H9 (cell line): ENCODE measurements around the gene MROH2B. TPM values are rescaled to one million over a fixed set of nuclear protein-coding genes. Genes with fewer than 3 reads are reported as not detected.

Experiments used
- DNase-seq: peaks from one replicate; pipeline ENCODE4 v3.0.0-alpha.2; 2017
- H2AFZ ChIP-seq: one replicate; pipeline ENCODE4 v1.6.1; 2013; ENCODE audit warnings: mild to moderate bottlenecking, low read length, control low read depth, moderate library complexity
- H2AK5ac ChIP-seq: 2 replicates; pipeline ENCODE4 v1.6.1; 2013; ENCODE audit warnings: low read length, control low read depth, mixed read lengths; ENCODE audit not compliant: insufficient read length
- H2BK120ac ChIP-seq: one replicate; pipeline ENCODE4 v1.6.1; 2013; ENCODE audit warnings: low read depth, mild to moderate bottlenecking, low read length, control low read depth, inconsistent platforms; ENCODE audit not compliant: poor library complexity, severe bottlenecking
- H2BK12ac ChIP-seq: 2 replicates; pipeline ENCODE4 v1.6.1; 2013; ENCODE audit warnings: low read length, control low read depth, mixed read lengths, low read depth; ENCODE audit not compliant: insufficient read length
- H2BK15ac ChIP-seq: 2 replicates; pipeline ENCODE4 v1.6.1; 2013; ENCODE audit warnings: low read depth, low read length, control low read depth
- H2BK20ac ChIP-seq: one replicate; pipeline ENCODE4 v1.6.1; 2013; ENCODE audit warnings: low read depth, mild to moderate bottlenecking, low read length, control low read depth, inconsistent platforms; ENCODE audit not compliant: poor library complexity, severe bottlenecking
- H2BK5ac ChIP-seq: 2 replicates; pipeline ENCODE4 v1.6.1; 2013; ENCODE audit warnings: low read length, control low read depth, mixed read lengths; ENCODE audit not compliant: insufficient read length
- H3K14ac ChIP-seq: 2 replicates; pipeline ENCODE4 v1.6.1; 2013; ENCODE audit warnings: low read length, control low read depth; ENCODE audit not compliant: insufficient read depth
- H3K18ac ChIP-seq: 2 replicates; pipeline ENCODE4 v1.6.1; 2013; ENCODE audit warnings: low read depth, mild to moderate bottlenecking, mixed read lengths, low read length, control low read depth; ENCODE audit not compliant: insufficient read length
- H3K23ac ChIP-seq: 2 replicates; pipeline ENCODE4 v1.6.1; 2013; ENCODE audit warnings: low read length, control low read depth, mixed read lengths, low read depth; ENCODE audit not compliant: insufficient read length
- H3K23me2 ChIP-seq: 2 replicates; pipeline ENCODE4 v1.6.1; 2013; ENCODE audit warnings: low read depth, mild to moderate bottlenecking, mixed read lengths, low read length, control low read depth; ENCODE audit not compliant: insufficient read length, poor library complexity, severe bottlenecking
- H3K27ac ChIP-seq: 2 replicates; pipeline ENCODE4 v1.5.1; 2013; ENCODE audit warnings: low read length, control low read depth, mixed read lengths, low read depth; ENCODE audit not compliant: insufficient read length
- H3K27me3 ChIP-seq: 2 replicates; pipeline ENCODE4 v1.6.1; 2013; ENCODE audit warnings: low read length, control low read depth, inconsistent platforms; ENCODE audit not compliant: insufficient read depth
- H3K4ac ChIP-seq: 2 replicates; pipeline ENCODE4 v1.6.1; 2013; ENCODE audit warnings: low read depth, mild to moderate bottlenecking, control low read depth, inconsistent platforms, low read length, moderate library complexity
- H3K4me1 ChIP-seq: 2 replicates; pipeline ENCODE4 v1.6.1; 2013; ENCODE audit warnings: low read length, control low read depth, inconsistent platforms; ENCODE audit not compliant: insufficient read depth
- H3K4me2 ChIP-seq: 2 replicates; pipeline ENCODE4 v1.6.1; 2013; ENCODE audit warnings: low read length, control low read depth, mixed read lengths; ENCODE audit not compliant: insufficient read length, insufficient read depth
- H3K56ac ChIP-seq: 2 replicates; pipeline ENCODE4 v1.6.1; 2013; ENCODE audit warnings: low read depth, mild to moderate bottlenecking, mixed read lengths, low read length, control low read depth; ENCODE audit not compliant: insufficient read length
- H3K79me1 ChIP-seq: 2 replicates; pipeline ENCODE4 v1.6.1; 2013; ENCODE audit warnings: low read depth, mild to moderate bottlenecking, moderate library complexity, low read length, control low read depth, inconsistent platforms; ENCODE audit not compliant: insufficient read depth, poor library complexity, severe bottlenecking
- H3K79me2 ChIP-seq: 2 replicates; pipeline ENCODE4 v1.6.1; 2013; ENCODE audit warnings: low read length, control low read depth, inconsistent platforms; ENCODE audit not compliant: insufficient read depth
- H3K9ac ChIP-seq: 2 replicates; pipeline ENCODE4 v1.6.1; 2013; ENCODE audit warnings: low read length, control low read depth, mixed read lengths; ENCODE audit not compliant: insufficient read length; ENCODE audit errors: extremely low read depth
- H3K9me3 ChIP-seq: one replicate; pipeline ENCODE4 v1.6.1; 2013; ENCODE audit warnings: low read depth, low read length, inconsistent platforms; ENCODE audit not compliant: control insufficient read depth
- H3T11ph ChIP-seq: one replicate; pipeline ENCODE4 v1.6.1; 2013; ENCODE audit warnings: mild to moderate bottlenecking, low read length, control low read depth, inconsistent platforms
- H4K20me1 ChIP-seq: one replicate; pipeline ENCODE4 v1.6.1; 2013; ENCODE audit not compliant: control insufficient read depth, insufficient read length, insufficient read depth
- H4K5ac ChIP-seq: 2 replicates; pipeline ENCODE4 v1.6.1; 2013; ENCODE audit warnings: low read depth, mild to moderate bottlenecking, mixed read lengths, low read length, control low read depth; ENCODE audit not compliant: insufficient read length
- H4K8ac ChIP-seq: replicated peaks from 2 replicates; pipeline ENCODE4 v1.6.1; 2013; ENCODE audit warnings: low read length, control low read depth, mixed read lengths, low read depth; ENCODE audit not compliant: insufficient read length
- H4K91ac ChIP-seq: 2 replicates; pipeline ENCODE4 v1.6.1; 2013; ENCODE audit warnings: low read depth, mild to moderate bottlenecking, moderate library complexity, mixed read lengths, low read length, control low read depth; ENCODE audit not compliant: insufficient read length
- H3K27ac Mint-ChIP-seq, 3 experiments: 2 replicates in 2 of 3; 3 replicates in 1 of 3; pipeline ENCODE4 v1.8.0; 2020 to 2021; ENCODE audit warnings: mixed read lengths in 3 of 3, mild to moderate bottlenecking in 1 of 3, moderate library complexity in 1 of 3
- H3K27me3 Mint-ChIP-seq: 2 replicates; pipeline ENCODE4 v1.8.0; 2021; ENCODE audit warnings: low read depth, mild to moderate bottlenecking, moderate library complexity, mixed read lengths
- H3K36me3 Mint-ChIP-seq, 3 experiments: 2 replicates in 2 of 3; 3 replicates in 1 of 3; pipeline ENCODE4 v1.8.0; 2020 to 2021; ENCODE audit warnings: low read depth in 3 of 3, mixed read lengths in 3 of 3; ENCODE audit not compliant: insufficient read depth in 1 of 3
- H3K4me1 Mint-ChIP-seq, 2 experiments: 2 replicates each; pipeline ENCODE4 v1.8.0; 2020; ENCODE audit warnings: mixed read lengths in 2 of 2
- H3K4me3 Mint-ChIP-seq, 2 experiments: 2 replicates in 1 of 2; 3 replicates in 1 of 2; pipeline ENCODE4 v1.8.0; 2020 to 2021; ENCODE audit warnings: mild to moderate bottlenecking in 2 of 2, mixed read lengths in 2 of 2, moderate library complexity in 1 of 2
- H3K9me3 Mint-ChIP-seq, 2 experiments: 2 replicates in 1 of 2; 3 replicates in 1 of 2; pipeline ENCODE4 v1.8.0; 2020; ENCODE audit warnings: mild to moderate bottlenecking in 2 of 2, mixed read lengths in 2 of 2, moderate library complexity in 1 of 2
- WGBS: extraction: QIAGEN DNeasy Blood & Tissue Kit; methylation state at CpG from one replicate; pipeline ENCODE4 v1.1.7; 2013; ENCODE audit warnings: missing lambda C conversion rate, low lambda C conversion rate, mixed read lengths; ENCODE audit not compliant: insufficient read length; ENCODE audit errors: extremely low coverage; 5-methylcytosine and 5-hydroxymethylcytosine counted together
- total RNA-seq: library from RNA; stranded (reverse); gene quantifications from 2 replicates; pipeline ENCODE4 v1.2.1, GENCODE V29; 2021
- TF ChIP-seq, protein P1 (sequence below): fragments of 200-600 bp; sonication (generic); conservative IDR thresholded peaks from 3 replicates; pipeline ENCODE4 v1.8.0; 2021; ENCODE audit warnings: antibody characterized with exemption, mild to moderate bottlenecking

Gene MROH2B
- total RNA-seq, 1 experiment from 2014 or later = not detected

DNA sequence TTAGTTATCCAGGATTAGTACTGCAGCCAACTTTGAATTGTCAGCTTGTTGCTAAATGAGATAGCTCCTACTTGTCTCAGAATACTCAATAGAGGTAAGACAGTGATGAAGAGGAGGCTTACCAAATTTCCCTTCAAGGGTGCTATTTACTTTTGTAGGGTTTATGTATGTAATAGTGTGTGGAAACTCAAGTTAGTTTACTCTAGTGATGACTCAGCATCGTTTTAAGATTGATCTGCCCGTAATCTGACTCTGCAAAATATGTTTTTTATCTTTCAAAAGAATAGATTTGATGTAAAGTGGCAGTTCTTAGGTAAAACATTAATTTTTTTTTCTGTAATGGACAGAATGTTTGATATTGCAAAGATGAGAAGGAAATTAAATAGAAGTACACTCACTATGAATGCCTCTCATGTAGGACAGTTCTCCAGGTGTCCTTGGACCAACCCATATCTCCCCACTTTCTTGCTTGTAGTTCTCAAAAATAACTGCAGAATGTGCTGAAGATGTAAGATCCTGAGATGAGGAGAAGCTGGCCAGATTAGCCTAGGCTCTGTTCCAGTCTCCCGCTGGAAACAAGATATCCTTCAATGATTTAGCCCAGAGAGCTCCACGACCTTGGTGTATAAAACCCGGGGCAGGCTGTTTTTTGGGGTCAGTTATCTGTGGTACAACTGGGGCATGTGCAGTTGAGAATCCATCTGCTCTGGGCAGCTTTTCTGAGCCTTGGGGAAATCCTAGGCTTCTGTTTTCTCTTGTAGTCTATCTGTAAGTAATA lies 24.4 kb upstream of the MROH2B start:
- Mint-ChIP-seq H3K4me1 (no peaks in the 10 kb centered on the region), H3K27ac (no peak overlapping the region), H3K9me3 (peaks cover 0 to 3% of the 10 kb centered on the region in 2 experiments; a peak in 2 of 5 replicates), H3K36me3 (no peaks in the 10 kb centered on the region; a peak in 1 of 7 replicates), H3K27me3 (no peaks in the 10 kb centered on the region), H3K4me3 (no peak overlapping the region)
- no peak overlapping the region for H3K14ac ChIP-seq
- H3K27me3 ChIP-seq = no peaks in the 10 kb centered on the region
- H3K79me2 ChIP-seq = no peaks in the 10 kb centered on the region
- no CpG with 5 or more reads among the region's 5 CpGs for WGBS
- H2AK5ac ChIP-seq = no peak overlapping the region
- no peak overlapping the region for H2BK5ac ChIP-seq
- peak overlapping the region; percentile 96 for H4K8ac ChIP-seq
- H3K9me3 ChIP-seq = no peaks in the 10 kb centered on the region
- H2AFZ ChIP-seq = no peak overlapping the region
- H3K23me2 ChIP-seq = no peaks in the 10 kb centered on the region
- H4K91ac ChIP-seq = no peak overlapping the region
- no peaks in the 10 kb centered on the region for H3K79me1 ChIP-seq
- no peak overlapping the region for H3K23ac ChIP-seq
- no peak overlapping the region for H4K5ac ChIP-seq
- no peak overlapping the region for H2BK20ac ChIP-seq
- H2BK12ac ChIP-seq = no peak overlapping the region
- H3K56ac ChIP-seq = no peak overlapping the region
- no peak overlapping the region for H2BK120ac ChIP-seq
- H3K4ac ChIP-seq = no peak overlapping the region
- TF ChIP-seq, protein P1, sequence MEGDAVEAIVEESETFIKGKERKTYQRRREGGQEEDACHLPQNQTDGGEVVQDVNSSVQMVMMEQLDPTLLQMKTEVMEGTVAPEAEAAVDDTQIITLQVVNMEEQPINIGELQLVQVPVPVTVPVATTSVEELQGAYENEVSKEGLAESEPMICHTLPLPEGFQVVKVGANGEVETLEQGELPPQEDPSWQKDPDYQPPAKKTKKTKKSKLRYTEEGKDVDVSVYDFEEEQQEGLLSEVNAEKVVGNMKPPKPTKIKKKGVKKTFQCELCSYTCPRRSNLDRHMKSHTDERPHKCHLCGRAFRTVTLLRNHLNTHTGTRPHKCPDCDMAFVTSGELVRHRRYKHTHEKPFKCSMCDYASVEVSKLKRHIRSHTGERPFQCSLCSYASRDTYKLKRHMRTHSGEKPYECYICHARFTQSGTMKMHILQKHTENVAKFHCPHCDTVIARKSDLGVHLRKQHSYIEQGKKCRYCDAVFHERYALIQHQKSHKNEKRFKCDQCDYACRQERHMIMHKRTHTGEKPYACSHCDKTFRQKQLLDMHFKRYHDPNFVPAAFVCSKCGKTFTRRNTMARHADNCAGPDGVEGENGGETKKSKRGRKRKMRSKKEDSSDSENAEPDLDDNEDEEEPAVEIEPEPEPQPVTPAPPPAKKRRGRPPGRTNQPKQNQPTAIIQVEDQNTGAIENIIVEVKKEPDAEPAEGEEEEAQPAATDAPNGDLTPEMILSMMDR = no peak
- H3K27ac ChIP-seq = no peak overlapping the region
- no peaks in the 10 kb centered on the region for H4K20me1 ChIP-seq
- no peak overlapping the region for H3K18ac ChIP-seq
- H2BK15ac ChIP-seq = no peak overlapping the region
- DNase-seq = no peak
- H3K4me2 ChIP-seq = no peak overlapping the region
- no peak overlapping the region for H3K9ac ChIP-seq
- no peak overlapping the region for H3T11ph ChIP-seq
- peaks cover 2% of the 10 kb centered on the region; the same call in 1 of the 2 replicates for H3K4me1 ChIP-seq
